Vagina (tissue), 2 donors: ENCODE data around the gene SSU72. TPM values are rescaled to one million over a fixed set of nuclear protein-coding genes. Genes with fewer than 3 reads are reported as not detected.

ENCODE experiments used
- DNase-seq, 2 donors: peaks; one replicate each; pipeline ENCODE4 v3.0.0-alpha.2; 2017; ENCODE audit errors: extremely low spot score in 2 of 2
- H3K27ac ChIP-seq: fragments of 200-600 bp; sonication (generic); one replicate; pipeline ENCODE4 v1.5.1; 2019
- H3K27me3 ChIP-seq: fragments of 200-600 bp; sonication (generic); one replicate; pipeline ENCODE4 v1.5.1; 2019
- H3K36me3 ChIP-seq, 2 donors: fragments of 200-600 bp; sonication (generic); one replicate each; pipeline ENCODE4 v1.5.1; 2017 to 2019
- H3K4me1 ChIP-seq: fragments of 200-600 bp; sonication (generic); one replicate; pipeline ENCODE4 v1.5.1; 2019
- H3K4me3 ChIP-seq, 2 donors: fragments of 200-600 bp; sonication (generic); 1 replicate in 1 of 2; 2 replicates in 1 of 2; pipeline ENCODE4 v1.5.1; 2016 to 2019
- H3K9me3 ChIP-seq: fragments of 200-600 bp; sonication (generic); one replicate; pipeline ENCODE4 v1.5.1; 2019
- POLR2A ChIP-seq, 2 donors: fragments of 450-650 bp; IDR thresholded peaks; one replicate each; pipeline ENCODE4 v1.6.1; 2017; ENCODE audit warnings: antibody characterized with exemption in 2 of 2, mild to moderate bottlenecking in 2 of 2, moderate library complexity in 2 of 2
- POLR2AphosphoS5 ChIP-seq, 2 donors: sonication (generic); formaldehyde crosslinking; IDR thresholded peaks; one replicate each; pipeline ENCODE4 v1.9.0; 2017; ENCODE audit warnings: antibody characterized with exemption in 2 of 2, mild to moderate bottlenecking in 2 of 2, low read depth in 1 of 2; ENCODE audit not compliant: insufficient read depth in 1 of 2
- intact Hi-C: fragments of 100-400 bp; cut with DNase I; formaldehyde crosslinking; loops from one replicate; pipeline ENCODE4 v1.15.1; 2023
- total RNA-seq: library from RNA; depleted of rRNA; stranded (reverse); fragments of >200 nt; gene quantifications from one replicate; pipeline ENCODE4 v1.2.3, GENCODE V29; 2016
- TF ChIP-seq, protein P1 (sequence below), 3 experiments: fragments of 450-650 bp in 2 of 3; fragments of 200-600 bp in 1 of 3; sonication (generic) in 1 of 3; IDR thresholded peaks; one replicate each; pipeline ENCODE4 v1.5.1; 2017 to 2019; ENCODE audit warnings: antibody characterized with exemption in 3 of 3, mild to moderate bottlenecking in 2 of 3, moderate library complexity in 2 of 3

SSU72 gene
- total RNA-seq, 1 donor from 2014 or later, result 105 TPM

DNA sequence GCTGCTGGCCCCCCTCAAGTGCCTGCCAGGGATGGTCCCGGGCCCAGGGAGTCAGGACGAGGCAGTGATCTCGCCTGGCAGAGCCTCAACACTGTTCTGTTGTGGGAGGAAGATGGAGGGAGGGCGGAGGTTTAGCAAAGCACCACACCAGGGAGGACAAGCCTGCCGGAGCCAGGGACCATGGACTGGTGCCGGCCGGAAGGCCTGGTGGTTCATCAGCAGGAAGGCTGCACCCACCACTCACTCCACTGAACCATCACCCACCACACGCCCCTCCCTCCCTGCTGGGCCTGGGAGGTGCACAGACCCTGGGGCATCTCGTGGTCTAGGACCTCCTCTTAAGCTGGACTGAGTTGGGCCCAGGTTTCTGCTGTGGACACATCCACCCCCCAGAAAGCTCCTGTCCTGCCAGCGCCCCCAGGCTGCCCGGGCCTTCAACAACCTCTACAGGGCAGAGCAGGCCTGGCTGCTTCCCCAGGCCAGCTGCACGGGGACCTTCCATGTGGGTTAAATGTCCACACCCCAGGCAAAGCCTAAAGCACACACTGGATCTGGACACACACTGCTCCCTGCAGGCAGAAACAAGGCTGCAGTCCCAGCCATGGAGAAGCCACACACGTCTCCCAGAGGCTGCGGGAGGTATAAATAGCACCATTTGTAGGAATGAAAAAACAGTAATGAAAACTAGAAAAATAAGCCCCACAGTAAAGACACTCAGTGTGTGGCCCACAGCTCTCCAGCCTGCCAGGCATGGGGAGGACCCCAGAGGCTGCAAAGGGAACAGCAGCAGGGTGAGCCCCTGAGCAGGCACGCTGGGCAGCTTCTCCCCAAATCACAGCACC, 23.9 kb downstream of the SSU72 start:
- no peaks in the 10 kb centered on the region for H3K36me3 ChIP-seq
- intact Hi-C loops, result no loop called here
- peaks cover 12% of the 10 kb centered on the region for H3K4me1 ChIP-seq
- no peaks in the 10 kb centered on the region for H3K27me3 ChIP-seq
- H3K4me3 ChIP-seq, result no peak overlapping the region
- H3K9me3 ChIP-seq, result no peaks in the 10 kb centered on the region
- H3K27ac ChIP-seq, result no peak overlapping the region
- no peak for DNase-seq
- TF ChIP-seq POLR2AphosphoS5 (IDR thresholded peaks at IDR 0.05; ENCODE audit: insufficient read depth in 1 of 2, low read depth in 1 of 2) (no peak), POLR2A (IDR thresholded peaks at IDR 0.05) (no peak)
- TF ChIP-seq, protein P1, sequence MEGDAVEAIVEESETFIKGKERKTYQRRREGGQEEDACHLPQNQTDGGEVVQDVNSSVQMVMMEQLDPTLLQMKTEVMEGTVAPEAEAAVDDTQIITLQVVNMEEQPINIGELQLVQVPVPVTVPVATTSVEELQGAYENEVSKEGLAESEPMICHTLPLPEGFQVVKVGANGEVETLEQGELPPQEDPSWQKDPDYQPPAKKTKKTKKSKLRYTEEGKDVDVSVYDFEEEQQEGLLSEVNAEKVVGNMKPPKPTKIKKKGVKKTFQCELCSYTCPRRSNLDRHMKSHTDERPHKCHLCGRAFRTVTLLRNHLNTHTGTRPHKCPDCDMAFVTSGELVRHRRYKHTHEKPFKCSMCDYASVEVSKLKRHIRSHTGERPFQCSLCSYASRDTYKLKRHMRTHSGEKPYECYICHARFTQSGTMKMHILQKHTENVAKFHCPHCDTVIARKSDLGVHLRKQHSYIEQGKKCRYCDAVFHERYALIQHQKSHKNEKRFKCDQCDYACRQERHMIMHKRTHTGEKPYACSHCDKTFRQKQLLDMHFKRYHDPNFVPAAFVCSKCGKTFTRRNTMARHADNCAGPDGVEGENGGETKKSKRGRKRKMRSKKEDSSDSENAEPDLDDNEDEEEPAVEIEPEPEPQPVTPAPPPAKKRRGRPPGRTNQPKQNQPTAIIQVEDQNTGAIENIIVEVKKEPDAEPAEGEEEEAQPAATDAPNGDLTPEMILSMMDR (IDR thresholded peaks at IDR 0.05), result no peak

DNA sequence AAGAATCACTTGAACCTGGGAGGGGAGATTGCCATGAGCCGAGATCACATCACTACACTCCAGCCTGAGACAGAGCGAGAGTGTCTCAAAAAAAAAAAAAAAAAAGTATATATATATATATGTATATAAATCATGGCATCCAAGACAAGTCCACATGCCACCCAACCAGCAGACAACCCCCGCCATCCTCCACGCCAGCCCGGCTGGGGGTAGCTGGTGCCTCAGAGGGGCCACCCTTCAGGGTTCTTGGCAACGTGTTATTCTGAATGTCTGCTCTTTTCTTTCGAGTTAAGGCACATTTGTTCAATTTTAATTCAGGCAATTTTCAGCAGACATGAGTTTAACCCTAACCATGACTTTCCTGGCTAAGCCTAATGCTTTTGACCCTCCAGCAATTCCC, 24.6 kb downstream of the SSU72 start:
- no peaks in the 10 kb centered on the region for H3K36me3 ChIP-seq
- H3K27ac ChIP-seq, result no peak overlapping the region
- intact Hi-C loops, result no loop called here
- no peaks in the 10 kb centered on the region for H3K27me3 ChIP-seq
- DNase-seq, result no peak
- H3K4me3 ChIP-seq, result no peak overlapping the region
- H3K4me1 ChIP-seq, result peaks cover 12% of the 10 kb centered on the region
- H3K9me3 ChIP-seq, result no peaks in the 10 kb centered on the region
- TF ChIP-seq, protein P1 (IDR thresholded peaks at IDR 0.05), result no peak
- TF ChIP-seq POLR2AphosphoS5 (IDR thresholded peaks at IDR 0.05; ENCODE audit: insufficient read depth in 1 of 2, low read depth in 1 of 2) (no peak), POLR2A (IDR thresholded peaks at IDR 0.05) (no peak)

DNA sequence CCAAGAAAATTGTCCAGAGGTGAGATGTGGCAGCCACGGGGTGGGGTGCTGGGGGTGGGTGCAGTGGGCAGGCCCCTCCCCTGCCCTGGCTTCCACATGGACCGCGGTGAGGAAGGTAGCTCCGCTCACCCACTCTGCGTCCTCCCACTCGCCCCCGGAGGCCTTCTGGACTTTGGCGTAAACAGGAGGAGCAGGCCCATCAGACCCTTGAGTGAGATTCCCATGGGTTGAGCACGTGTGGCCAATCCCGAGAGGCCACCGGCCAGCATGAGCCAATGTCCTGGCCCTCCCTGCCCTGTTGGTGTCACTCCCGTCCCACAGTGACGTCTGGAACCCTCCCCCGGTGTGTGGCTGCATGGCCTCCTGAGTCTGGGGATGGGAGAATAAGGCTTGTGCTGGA, 26.1 kb downstream of the SSU72 start:
- TF ChIP-seq, protein P1 (IDR thresholded peaks at IDR 0.05), result no peak
- TF ChIP-seq POLR2A (IDR thresholded peaks at IDR 0.05) (no peak), POLR2AphosphoS5 (IDR thresholded peaks at IDR 0.05; ENCODE audit: insufficient read depth in 1 of 2, low read depth in 1 of 2) (no peak)
- no peak overlapping the region for H3K4me3 ChIP-seq
- intact Hi-C loops, result no loop called here
- H3K36me3 ChIP-seq, result no peaks in the 10 kb centered on the region
- H3K4me1 ChIP-seq, result peaks cover 12% of the 10 kb centered on the region
- no peak for DNase-seq
- no peaks in the 10 kb centered on the region for H3K9me3 ChIP-seq
- H3K27ac ChIP-seq, result no peak overlapping the region
- H3K27me3 ChIP-seq, result no peaks in the 10 kb centered on the region

DNA sequence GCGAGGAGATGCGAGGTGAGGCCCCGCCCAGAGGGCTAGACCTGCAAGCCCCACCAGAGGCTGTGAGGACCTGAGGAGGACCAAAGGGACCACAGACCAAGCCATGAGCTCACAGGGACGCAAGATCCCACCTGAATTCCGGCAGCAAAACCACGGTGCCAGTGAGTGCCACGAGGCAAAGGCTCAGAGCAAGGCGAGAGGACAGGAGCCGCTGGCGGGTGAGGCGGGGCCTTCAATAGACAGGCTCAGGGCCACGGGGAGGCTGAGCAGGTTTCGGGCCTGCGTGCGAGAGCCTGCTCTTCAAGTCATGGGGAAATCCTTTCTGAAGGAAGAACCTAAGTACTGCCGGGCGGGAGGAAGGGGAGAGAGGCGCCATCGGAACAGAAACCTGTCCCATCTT, 27.2 kb downstream of the SSU72 start:
- no peak overlapping the region for H3K27ac ChIP-seq
- H3K9me3 ChIP-seq, result no peaks in the 10 kb centered on the region
- no peaks in the 10 kb centered on the region for H3K36me3 ChIP-seq
- DNase-seq, result no peak
- H3K4me1 ChIP-seq, result peaks cover 12% of the 10 kb centered on the region
- TF ChIP-seq POLR2AphosphoS5 (IDR thresholded peaks at IDR 0.05; ENCODE audit: insufficient read depth in 1 of 2, low read depth in 1 of 2), result no peak
- TF ChIP-seq, protein P1 (IDR thresholded peaks at IDR 0.05), result no peak
- TF ChIP-seq POLR2A (IDR thresholded peaks at IDR 0.05), result no peak
- H3K27me3 ChIP-seq, result no peaks in the 10 kb centered on the region
- intact Hi-C loops, result no loop called here
- H3K4me3 ChIP-seq, result no peak overlapping the region

DNA sequence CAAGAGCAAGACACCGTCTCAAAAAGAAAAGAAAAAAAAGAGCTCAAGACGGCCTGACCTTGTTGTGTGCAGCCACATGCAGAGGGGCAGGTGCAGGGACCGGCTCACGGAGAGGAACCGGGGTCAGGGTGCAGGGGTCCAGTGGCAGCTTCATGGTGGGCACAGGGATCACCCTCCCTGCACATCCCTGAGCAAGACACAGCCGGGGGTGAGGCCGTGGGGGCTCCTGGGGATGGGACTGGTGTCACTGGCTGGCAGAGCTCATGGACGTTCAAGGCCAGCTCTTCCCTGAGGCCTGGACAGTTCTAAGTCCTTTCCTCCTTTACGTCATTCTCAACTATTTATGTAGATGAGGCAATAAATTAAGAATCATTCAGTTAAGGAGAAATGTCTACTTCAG, 27.7 kb downstream of the SSU72 start:
- intact Hi-C loops, result no loop called here
- H3K27ac ChIP-seq, result no peak overlapping the region
- no peaks in the 10 kb centered on the region for H3K27me3 ChIP-seq
- H3K4me1 ChIP-seq, result peaks cover 12% of the 10 kb centered on the region
- H3K4me3 ChIP-seq, result no peak overlapping the region
- H3K36me3 ChIP-seq, result no peaks in the 10 kb centered on the region
- H3K9me3 ChIP-seq, result no peaks in the 10 kb centered on the region
- TF ChIP-seq POLR2AphosphoS5 (IDR thresholded peaks at IDR 0.05; ENCODE audit: insufficient read depth in 1 of 2, low read depth in 1 of 2) (no peak), POLR2A (IDR thresholded peaks at IDR 0.05) (no peak)
- TF ChIP-seq, protein P1 (IDR thresholded peaks at IDR 0.05), result no peak
- DNase-seq, result no peak
